ENCODE data around the gene LRRK1.

LRRK1 gene, protein sequence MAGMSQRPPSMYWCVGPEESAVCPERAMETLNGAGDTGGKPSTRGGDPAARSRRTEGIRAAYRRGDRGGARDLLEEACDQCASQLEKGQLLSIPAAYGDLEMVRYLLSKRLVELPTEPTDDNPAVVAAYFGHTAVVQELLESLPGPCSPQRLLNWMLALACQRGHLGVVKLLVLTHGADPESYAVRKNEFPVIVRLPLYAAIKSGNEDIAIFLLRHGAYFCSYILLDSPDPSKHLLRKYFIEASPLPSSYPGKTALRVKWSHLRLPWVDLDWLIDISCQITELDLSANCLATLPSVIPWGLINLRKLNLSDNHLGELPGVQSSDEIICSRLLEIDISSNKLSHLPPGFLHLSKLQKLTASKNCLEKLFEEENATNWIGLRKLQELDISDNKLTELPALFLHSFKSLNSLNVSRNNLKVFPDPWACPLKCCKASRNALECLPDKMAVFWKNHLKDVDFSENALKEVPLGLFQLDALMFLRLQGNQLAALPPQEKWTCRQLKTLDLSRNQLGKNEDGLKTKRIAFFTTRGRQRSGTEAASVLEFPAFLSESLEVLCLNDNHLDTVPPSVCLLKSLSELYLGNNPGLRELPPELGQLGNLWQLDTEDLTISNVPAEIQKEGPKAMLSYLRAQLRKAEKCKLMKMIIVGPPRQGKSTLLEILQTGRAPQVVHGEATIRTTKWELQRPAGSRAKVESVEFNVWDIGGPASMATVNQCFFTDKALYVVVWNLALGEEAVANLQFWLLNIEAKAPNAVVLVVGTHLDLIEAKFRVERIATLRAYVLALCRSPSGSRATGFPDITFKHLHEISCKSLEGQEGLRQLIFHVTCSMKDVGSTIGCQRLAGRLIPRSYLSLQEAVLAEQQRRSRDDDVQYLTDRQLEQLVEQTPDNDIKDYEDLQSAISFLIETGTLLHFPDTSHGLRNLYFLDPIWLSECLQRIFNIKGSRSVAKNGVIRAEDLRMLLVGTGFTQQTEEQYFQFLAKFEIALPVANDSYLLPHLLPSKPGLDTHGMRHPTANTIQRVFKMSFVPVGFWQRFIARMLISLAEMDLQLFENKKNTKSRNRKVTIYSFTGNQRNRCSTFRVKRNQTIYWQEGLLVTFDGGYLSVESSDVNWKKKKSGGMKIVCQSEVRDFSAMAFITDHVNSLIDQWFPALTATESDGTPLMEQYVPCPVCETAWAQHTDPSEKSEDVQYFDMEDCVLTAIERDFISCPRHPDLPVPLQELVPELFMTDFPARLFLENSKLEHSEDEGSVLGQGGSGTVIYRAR (N-terminal part only)

DNA sequence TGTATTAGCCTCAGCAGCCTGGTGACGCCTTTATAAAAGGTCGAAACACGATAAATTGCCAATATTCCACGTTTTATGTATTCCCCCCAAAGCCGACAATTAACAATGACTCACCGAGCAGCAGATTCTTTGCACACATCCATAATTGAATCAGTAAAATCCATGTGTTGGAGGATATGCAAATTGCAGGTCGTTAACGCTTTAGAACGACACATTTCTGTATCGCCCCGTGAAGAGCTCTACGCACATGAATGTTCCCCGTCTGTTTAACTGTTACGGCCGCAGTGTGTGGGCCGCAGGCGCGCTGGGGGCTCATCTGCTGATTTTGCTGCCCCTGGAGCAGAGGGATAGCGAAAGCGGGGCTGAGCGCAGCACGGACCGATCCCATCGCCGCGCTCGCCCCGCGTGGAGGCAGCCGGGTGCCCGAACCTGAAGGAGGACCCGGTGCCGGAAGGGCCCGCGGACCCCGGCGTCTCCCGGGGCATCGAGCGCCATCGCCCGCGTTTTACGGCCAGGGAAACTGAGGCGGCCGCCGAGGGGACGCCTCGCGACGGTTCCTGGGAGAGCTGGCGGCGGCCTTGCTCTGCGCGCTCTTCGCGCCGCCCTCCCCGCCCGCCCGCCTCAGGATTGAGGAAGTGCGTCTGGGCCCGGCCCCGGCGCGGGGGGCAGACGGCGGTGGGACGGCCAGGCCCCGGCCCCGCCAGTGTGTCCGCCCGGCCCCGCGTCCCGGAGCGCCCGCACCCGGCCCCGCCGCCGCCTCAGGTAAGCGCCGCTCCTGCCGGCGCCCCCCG is at the start of gene LRRK1:
Gene LRRK1 (plus strand): TSS at position 668 of the 791 bp plus-strand sequence. CDS start 5,276 bp downstream, outside the sequence.
- in situ Hi-C loops (cut with MboI; ENCODE audit: low pct_unique_long_range_greater_than_20kb, low sequenced_read_pairs, unreplicated experiment): loop anchor here (10.0 to 25.0 kb wide), 3 partner anchors 86 to 343 kb away; partner anchors contain the start of gene CHSY1
- DNase-seq (ENCODE audit: low spot score): peak; percentile 74

GRCh38 chr15:100873029-100873677 is 46.0 kb upstream of the LRRK1 start:
- in situ Hi-C loops (cut with MboI; ENCODE audit: low pct_unique_long_range_greater_than_20kb, low sequenced_read_pairs, unreplicated experiment): no loop called here
- DNase-seq (ENCODE audit: low spot score): peak; percentile 78
- TF ChIP-seq, protein P1, sequence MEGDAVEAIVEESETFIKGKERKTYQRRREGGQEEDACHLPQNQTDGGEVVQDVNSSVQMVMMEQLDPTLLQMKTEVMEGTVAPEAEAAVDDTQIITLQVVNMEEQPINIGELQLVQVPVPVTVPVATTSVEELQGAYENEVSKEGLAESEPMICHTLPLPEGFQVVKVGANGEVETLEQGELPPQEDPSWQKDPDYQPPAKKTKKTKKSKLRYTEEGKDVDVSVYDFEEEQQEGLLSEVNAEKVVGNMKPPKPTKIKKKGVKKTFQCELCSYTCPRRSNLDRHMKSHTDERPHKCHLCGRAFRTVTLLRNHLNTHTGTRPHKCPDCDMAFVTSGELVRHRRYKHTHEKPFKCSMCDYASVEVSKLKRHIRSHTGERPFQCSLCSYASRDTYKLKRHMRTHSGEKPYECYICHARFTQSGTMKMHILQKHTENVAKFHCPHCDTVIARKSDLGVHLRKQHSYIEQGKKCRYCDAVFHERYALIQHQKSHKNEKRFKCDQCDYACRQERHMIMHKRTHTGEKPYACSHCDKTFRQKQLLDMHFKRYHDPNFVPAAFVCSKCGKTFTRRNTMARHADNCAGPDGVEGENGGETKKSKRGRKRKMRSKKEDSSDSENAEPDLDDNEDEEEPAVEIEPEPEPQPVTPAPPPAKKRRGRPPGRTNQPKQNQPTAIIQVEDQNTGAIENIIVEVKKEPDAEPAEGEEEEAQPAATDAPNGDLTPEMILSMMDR (IDR thresholded peaks at IDR 0.05; ENCODE audit: extremely low read depth, insufficient read depth, missing control alignments): peak; percentile 86

More for the DNA sequence above, at the start of gene LRRK1:
- TF ChIP-seq, protein P1 (IDR thresholded peaks at IDR 0.05; ENCODE audit: extremely low read depth, insufficient read depth, missing control alignments): peak; percentile 9

GRCh38 chr15:100875495-100875894 is 43.7 kb upstream of the LRRK1 start:
- in situ Hi-C loops (cut with MboI; ENCODE audit: low pct_unique_long_range_greater_than_20kb, low sequenced_read_pairs, unreplicated experiment): no loop called here

DNA sequence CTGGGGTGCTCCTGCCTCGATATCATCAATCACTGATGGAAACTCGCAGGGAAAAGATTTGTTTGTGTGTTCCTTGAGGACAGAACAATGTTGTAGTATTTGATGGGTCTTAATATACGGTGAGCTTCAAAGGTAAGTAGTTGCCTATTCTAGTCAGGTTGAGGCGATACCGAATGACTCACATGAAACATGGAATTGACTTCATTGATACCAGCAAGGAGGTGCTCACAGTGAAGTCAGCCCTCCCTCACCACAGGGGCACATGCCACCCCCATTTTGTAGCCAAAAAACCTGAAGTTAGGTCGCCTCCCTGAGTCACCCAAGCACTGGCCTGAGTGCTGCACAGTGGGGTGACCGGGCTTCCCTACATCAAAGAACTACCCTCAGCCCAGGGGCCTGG is 43.2 kb upstream of the LRRK1 start:
- DNase-seq (ENCODE audit: low spot score): no peak
- TF ChIP-seq, protein P1 (IDR thresholded peaks at IDR 0.05; ENCODE audit: extremely low read depth, insufficient read depth, missing control alignments): no peak
- in situ Hi-C loops (cut with MboI; ENCODE audit: low pct_unique_long_range_greater_than_20kb, low sequenced_read_pairs, unreplicated experiment): no loop called here

More at GRCh38 chr15:100875495-100875894, 43.7 kb upstream of the LRRK1 start:
- DNase-seq (ENCODE audit: low spot score): no peak
- TF ChIP-seq, protein P1 (IDR thresholded peaks at IDR 0.05; ENCODE audit: extremely low read depth, insufficient read depth, missing control alignments): no peak

- TF ChIP-seq, protein P1 (IDR thresholded peaks at IDR 0.05; ENCODE audit: extremely low read depth, insufficient read depth, missing control alignments): no peak
- no peak for DNase-seq (ENCODE audit: low spot score)
- in situ Hi-C loops (cut with MboI; ENCODE audit: low pct_unique_long_range_greater_than_20kb, low sequenced_read_pairs, unreplicated experiment): no loop called here
Measured at GRCh38 chr15:100877551-100877950, 41.6 kb upstream of the LRRK1 start.
